Measurements from ENCODE around the gene CALCOCO1.

The CALCOCO1 gene

GRCh38 chr12:53734425-53734824 is 7.2 kb upstream of the CALCOCO1 start:
- no peak overlapping the region for H3K4me3 ChIP-seq (ENCODE audit: low read depth, low read length)
- TF ChIP-seq CTCF (IDR thresholded peaks at IDR 0.05; ENCODE audit: borderline replicate concordance, insufficient read depth, low read depth, low read length): no peak

GRCh38 chr12:53733807-53734200 is 6.6 kb upstream of the CALCOCO1 start:
- no peak for TF ChIP-seq CTCF (IDR thresholded peaks at IDR 0.05; ENCODE audit: borderline replicate concordance, insufficient read depth, low read depth, low read length)

GRCh38 chr12:53733051-53733806 is 6.0 kb upstream of the CALCOCO1 start:
- TF ChIP-seq CTCF (IDR thresholded peaks at IDR 0.05; ENCODE audit: borderline replicate concordance, insufficient read depth, low read depth, low read length): no peak
- H3K4me3 ChIP-seq (ENCODE audit: low read depth, low read length): no peak overlapping the region

More at GRCh38 chr12:53733807-53734200, 6.6 kb upstream of the CALCOCO1 start:
- no peak overlapping the region for H3K4me3 ChIP-seq (ENCODE audit: low read depth, low read length)

- no peak overlapping the region for H3K4me3 ChIP-seq (ENCODE audit: low read depth, low read length)
- no peak for TF ChIP-seq CTCF (IDR thresholded peaks at IDR 0.05; ENCODE audit: borderline replicate concordance, insufficient read depth, low read depth, low read length)
These were observed 2.4 kb upstream of the CALCOCO1 start for GRCh38 chr12:53729644-53730043.

DNA sequence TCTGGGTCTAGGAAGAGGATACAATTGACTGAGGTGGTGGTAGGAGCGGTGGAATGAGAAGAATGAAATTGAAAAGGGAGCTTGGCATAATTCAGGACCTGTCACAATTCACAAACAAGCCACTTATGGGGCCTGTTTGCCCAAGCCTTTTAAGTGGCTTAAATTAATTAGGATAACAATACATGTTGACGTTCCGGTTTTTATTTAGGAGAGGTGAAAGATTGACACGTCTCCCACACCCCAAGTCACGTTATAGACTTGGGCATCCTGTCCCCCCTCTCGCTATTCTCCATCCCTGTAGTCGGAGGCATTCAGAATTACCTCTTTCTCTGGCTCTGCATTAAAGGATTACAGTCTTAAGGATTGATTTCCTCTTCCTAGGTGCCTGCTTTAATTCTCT is 954 bp upstream of the CALCOCO1 start:
- H3K4me3 ChIP-seq (ENCODE audit: low read depth, low read length): no peak overlapping the region
- TF ChIP-seq CTCF (IDR thresholded peaks at IDR 0.05; ENCODE audit: borderline replicate concordance, insufficient read depth, low read depth, low read length): no peak

DNA sequence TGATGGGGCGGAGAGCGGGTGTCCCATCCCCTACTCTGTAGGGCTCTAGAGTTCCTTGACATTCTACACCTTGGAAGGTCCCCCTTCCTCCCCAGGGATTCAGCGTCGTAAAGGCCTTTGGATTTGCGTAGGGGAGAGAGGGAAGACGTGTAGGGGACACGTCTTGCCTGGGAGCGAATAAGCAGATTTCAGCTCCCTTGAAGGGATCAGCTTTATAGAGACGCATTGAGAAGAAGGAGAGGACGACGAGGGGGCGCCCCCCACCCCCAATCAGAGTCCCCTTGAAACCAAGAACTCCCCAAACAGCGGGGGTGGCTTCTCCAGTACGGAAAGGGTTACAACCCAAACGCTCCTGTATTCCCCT is 324 bp downstream of the CALCOCO1 start:
- TF ChIP-seq CTCF (IDR thresholded peaks at IDR 0.05; ENCODE audit: borderline replicate concordance, insufficient read depth, low read depth, low read length): no peak
- peak overlapping the region; percentile 66 for H3K4me3 ChIP-seq (ENCODE audit: low read depth, low read length)

- no peak overlapping the region for H3K4me3 ChIP-seq (ENCODE audit: low read depth, low read length)
- TF ChIP-seq CTCF (IDR thresholded peaks at IDR 0.05; ENCODE audit: borderline replicate concordance, insufficient read depth, low read depth, low read length): no peak
These were observed 911 bp downstream of the CALCOCO1 start for GRCh38 chr12:53726341-53726740.

Data from GM12875 (cell line).